ENCODE data around the gene GTF2IRD1. TPM values are rescaled to one million over a fixed set of nuclear protein-coding genes. Genes with fewer than 3 reads are reported as not detected.
"Not testable (repeated sequence)": the region's sequence is repeated elsewhere in the genome, so short reads cannot be mapped to it uniquely, and the experiment has no call there.

GTF2IRD1 gene
- total and polyA plus RNA-seq, 2 experiments from 2014 or later: 34.9 to 39.6 TPM

DNA sequence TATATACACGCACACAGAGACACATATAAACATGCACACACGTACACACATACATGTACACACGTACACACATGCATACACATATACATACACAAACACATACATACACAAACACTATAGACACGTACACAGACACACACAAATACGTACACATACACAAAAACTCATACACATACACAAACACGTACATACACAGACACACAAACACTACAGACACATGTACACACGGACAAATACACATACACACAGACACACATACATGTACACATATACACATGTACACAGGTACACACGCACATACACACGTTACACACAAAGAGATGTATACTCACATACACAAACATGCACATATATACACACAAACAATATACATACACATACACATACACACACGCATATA, 35.2 kb upstream of the GTF2IRD1 start:
- Histone ChIP-seq H2AFZ (no peak overlapping the region), H4K20me1 (ENCODE audit: insufficient read depth, poor library complexity, severe bottlenecking) (no peaks in the 10 kb centered on the region), H3K79me2 (no peaks in the 10 kb centered on the region), H3K36me3 (replicated peaks; ENCODE audit: insufficient read depth, low read depth) (no peaks in the 10 kb centered on the region), H3K4me3 (no peak overlapping the region), H3K4me2 (no peak overlapping the region), H3K27me3 (no peaks in the 10 kb centered on the region), H3K27ac (no peak overlapping the region), H3K4me1 (ENCODE audit: insufficient read depth) (no peaks in the 10 kb centered on the region), H3K9me3 (ENCODE audit: low read depth) (no peaks in the 10 kb centered on the region), H3K9me2 (replicated peaks; ENCODE audit: insufficient read depth) (no peaks in the 10 kb centered on the region)
- TF ChIP-seq CTCF (IDR thresholded peaks at IDR 0.05; ENCODE audit: poor library complexity) (no peak), EZH2phosphoT487 (IDR thresholded peaks at IDR 0.05; ENCODE audit: low read depth, severe bottlenecking, unreplicated experiment) (no peak), EZH2 (IDR thresholded peaks at IDR 0.05; ENCODE audit: borderline replicate concordance) (no peak)
- 86% methylated on average over 10 of the region's 10 CpGs for WGBS (ENCODE audit: low lambda C conversion rate, missing lambda C conversion rate)
- no peak for DNase-seq (ENCODE audit: low spot score)

- not testable (repeated sequence) for H3K4me2 ChIP-seq; H2AFZ ChIP-seq; H3K27ac ChIP-seq; H3K27me3 ChIP-seq; H3K9me2 ChIP-seq (replicated peaks; ENCODE audit: insufficient read depth); H3K36me3 ChIP-seq (replicated peaks; ENCODE audit: insufficient read depth, low read depth); H4K20me1 ChIP-seq (ENCODE audit: insufficient read depth, poor library complexity, severe bottlenecking); H3K79me2 ChIP-seq; H3K4me1 ChIP-seq (ENCODE audit: insufficient read depth); H3K9me3 ChIP-seq (ENCODE audit: low read depth); DNase-seq (ENCODE audit: low spot score); H3K4me3 ChIP-seq
- 62% methylated on average over 4 of the region's 4 CpGs for WGBS (ENCODE audit: low lambda C conversion rate, missing lambda C conversion rate)
Measured at GRCh38 chr7:74419232-74419631, 34.5 kb upstream of the GTF2IRD1 start.

- Histone ChIP-seq H4K20me1 (ENCODE audit: insufficient read depth, poor library complexity, severe bottlenecking) (no peaks in the 10 kb centered on the region), H3K27ac (no peak overlapping the region), H3K4me1 (ENCODE audit: insufficient read depth) (no peaks in the 10 kb centered on the region), H3K27me3 (no peaks in the 10 kb centered on the region), H3K4me2 (no peak overlapping the region), H2AFZ (no peak overlapping the region), H3K79me2 (no peaks in the 10 kb centered on the region), H3K4me3 (no peak overlapping the region), H3K9me2 (replicated peaks; ENCODE audit: insufficient read depth) (no peaks in the 10 kb centered on the region), H3K9me3 (ENCODE audit: low read depth) (no peaks in the 10 kb centered on the region), H3K36me3 (replicated peaks; ENCODE audit: insufficient read depth, low read depth) (no peaks in the 10 kb centered on the region)
- no peak for TF ChIP-seq EZH2 (IDR thresholded peaks at IDR 0.05; ENCODE audit: borderline replicate concordance)
- TF ChIP-seq EZH2phosphoT487 (IDR thresholded peaks at IDR 0.05; ENCODE audit: low read depth, severe bottlenecking, unreplicated experiment): no peak
- TF ChIP-seq CTCF (IDR thresholded peaks at IDR 0.05; ENCODE audit: poor library complexity): no peak
- DNase-seq (ENCODE audit: low spot score): no peak
- 92% methylated on average over 4 of the region's 4 CpGs for WGBS (ENCODE audit: low lambda C conversion rate, missing lambda C conversion rate)
Measured at GRCh38 chr7:74420006-74420405, 33.7 kb upstream of the GTF2IRD1 start.

- H3K79me2 ChIP-seq: no peaks in the 10 kb centered on the region
- H3K4me3 ChIP-seq: no peak overlapping the region
- TF ChIP-seq EZH2phosphoT487 (IDR thresholded peaks at IDR 0.05; ENCODE audit: low read depth, severe bottlenecking, unreplicated experiment): no peak
- TF ChIP-seq EZH2 (IDR thresholded peaks at IDR 0.05; ENCODE audit: borderline replicate concordance): no peak
- no peak for TF ChIP-seq CTCF (IDR thresholded peaks at IDR 0.05; ENCODE audit: poor library complexity)
- H3K4me2 ChIP-seq: no peak overlapping the region
- no peaks in the 10 kb centered on the region for H3K36me3 ChIP-seq (replicated peaks; ENCODE audit: insufficient read depth, low read depth)
- no peaks in the 10 kb centered on the region for H3K9me3 ChIP-seq (ENCODE audit: low read depth)
- no peak for DNase-seq (ENCODE audit: low spot score)
- H2AFZ ChIP-seq: no peak overlapping the region
- no peaks in the 10 kb centered on the region for H4K20me1 ChIP-seq (ENCODE audit: insufficient read depth, poor library complexity, severe bottlenecking)
- no peaks in the 10 kb centered on the region for H3K27me3 ChIP-seq
- H3K9me2 ChIP-seq (replicated peaks; ENCODE audit: insufficient read depth): no peaks in the 10 kb centered on the region
- 92% methylated on average over 9 of the region's 10 CpGs for WGBS (ENCODE audit: low lambda C conversion rate, missing lambda C conversion rate)
- peaks cover 3% of the 10 kb centered on the region for H3K4me1 ChIP-seq (ENCODE audit: insufficient read depth)
- no peak overlapping the region for H3K27ac ChIP-seq
Measured at GRCh38 chr7:74424291-74424880, 29.3 kb upstream of the GTF2IRD1 start.

Data from hepatocyte (in vitro differentiated cells).